ENCODE results near the gene SPEM3. TPM values are rescaled to one million over a fixed set of nuclear protein-coding genes. Genes with fewer than 3 reads are reported as not detected.

SPEM3 gene
- total and polyA plus RNA-seq, 2 of the 13 experiments (the other 11 are each of a cell fraction or from before 2014, with no cell fraction given): not detected

GRCh38 chr17:7468290-7468689 lies 39.6 kb downstream of the SPEM3 start:
- intact Hi-C loops (cut with micrococcal nuclease; ENCODE audit: unreplicated experiment): no loop called here
- H2AFZ ChIP-seq (ENCODE audit: low read length): no peak overlapping the region
- ChIA-PET POLR2A (no interaction called here), CTCF (ENCODE audit: low intra/inter-chr PET ratio, low total read pairs) (no interaction called here)
- H3K79me2 ChIP-seq (ENCODE audit: insufficient read depth, low read length): peaks cover 14% of the 10 kb centered on the region
- TF ChIP-seq YEATS2 (CRISPR knock-in tag; IDR thresholded peaks at IDR 0.05; ENCODE audit: borderline replicate concordance): no peak
- TF ChIP-seq RNF219 (CRISPR knock-in tag; IDR thresholded peaks at IDR 0.05): no peak
- TF ChIP-seq ZNF784 (CRISPR knock-in tag; IDR thresholded peaks at IDR 0.05; ENCODE audit: borderline replicate concordance): no peak
- TF ChIP-seq ZNF713 (CRISPR knock-in tag; IDR thresholded peaks at IDR 0.05): no peak
- no peak for TF ChIP-seq ATF6 (CRISPR knock-in tag; conservative IDR thresholded peaks at IDR 0.05)
- no peak for TF ChIP-seq ZNF34 (CRISPR knock-in tag; IDR thresholded peaks at IDR 0.05; ENCODE audit: borderline replicate concordance)
- no peak for TF ChIP-seq DR1 (CRISPR knock-in tag; IDR thresholded peaks at IDR 0.05)
- TF ChIP-seq PBX2 (CRISPR knock-in tag; IDR thresholded peaks at IDR 0.05): no peak
- no peak for TF ChIP-seq CBX5 (CRISPR knock-in tag; IDR thresholded peaks at IDR 0.05; ENCODE audit: borderline replicate concordance)
- TF ChIP-seq HDAC2 (CRISPR knock-in tag; IDR thresholded peaks at IDR 0.05): no peak
- no peak for TF ChIP-seq NFKBIZ (CRISPR knock-in tag; IDR thresholded peaks at IDR 0.05)
- no peak for TF ChIP-seq RBAK (CRISPR knock-in tag; IDR thresholded peaks at IDR 0.05)
- TF ChIP-seq SPEN (CRISPR knock-in tag; IDR thresholded peaks at IDR 0.05; ENCODE audit: low read depth): no peak
- no peak for TF ChIP-seq RARA (CRISPR knock-in tag; IDR thresholded peaks at IDR 0.05)
- no peak for TF ChIP-seq ETV5 (CRISPR knock-in tag; IDR thresholded peaks at IDR 0.05; ENCODE audit: borderline replicate concordance)
- TF ChIP-seq ZBTB21 (CRISPR knock-in tag; IDR thresholded peaks at IDR 0.05): no peak
- TF ChIP-seq TOE1 (CRISPR knock-in tag; IDR thresholded peaks at IDR 0.05): no peak
- H3K4me2 ChIP-seq (ENCODE audit: low read depth, low read length): no peak overlapping the region
- no TSS peak for BruUV-seq (replicated peaks)
- peaks cover 26% of the 10 kb centered on the region for H3K4me1 ChIP-seq (ENCODE audit: insufficient read depth, low read length)
- no peaks in the 10 kb centered on the region for H3K9me3 ChIP-seq (ENCODE audit: low read length)
- H3K27me3 ChIP-seq (ENCODE audit: control insufficient read depth in 1 of 2, insufficient read depth in 2 of 2, low read length in 2 of 2): no peaks in the 10 kb centered on the region
- no peak overlapping the region for H3K9ac ChIP-seq (ENCODE audit: insufficient read depth, low read depth, low read length)
- peaks cover 8% of the 10 kb centered on the region; the same call in 1 of the 2 replicates for H4K20me1 ChIP-seq (ENCODE audit: insufficient read depth, low read length)
- FAIRE-seq: no peak
- no peak for DNase-seq (ENCODE audit: low spot score)
- in situ Hi-C loops (cut with HindIII; ENCODE audit: extremely low pct_ligation_motif_present, low pct_unique_long_range_greater_than_20kb): no loop called here
- H3K27ac ChIP-seq (ENCODE audit: extremely low read length, insufficient read depth, low read length): no peak overlapping the region
- H3K36me3 ChIP-seq (replicated peaks in 1 of 2; ENCODE audit: control insufficient read depth in 1 of 2, insufficient read depth in 2 of 2, low read length in 2 of 2): peaks cover 0 to 2% of the 10 kb centered on the region in 2 experiments; a peak in 3 of 5 replicates
- no peak overlapping the region for H3K4me3 ChIP-seq (replicated peaks in 1 of 3; ENCODE audit: insufficient read depth in 1 of 3, low read depth in 2 of 3, low read length in 3 of 3)
- no peak for ATAC-seq
- WGBS (ENCODE audit: low lambda C conversion rate): 95% methylated on average over 11 of the region's 11 CpGs

Measured in HepG2 (cell line).